ENCODE measurements around the gene SFXN5.

SFXN5 gene

GRCh38 chr2:72954376-72955227, 116.9 kb downstream of the SFXN5 start:
- no peak for DNase-seq

DNA sequence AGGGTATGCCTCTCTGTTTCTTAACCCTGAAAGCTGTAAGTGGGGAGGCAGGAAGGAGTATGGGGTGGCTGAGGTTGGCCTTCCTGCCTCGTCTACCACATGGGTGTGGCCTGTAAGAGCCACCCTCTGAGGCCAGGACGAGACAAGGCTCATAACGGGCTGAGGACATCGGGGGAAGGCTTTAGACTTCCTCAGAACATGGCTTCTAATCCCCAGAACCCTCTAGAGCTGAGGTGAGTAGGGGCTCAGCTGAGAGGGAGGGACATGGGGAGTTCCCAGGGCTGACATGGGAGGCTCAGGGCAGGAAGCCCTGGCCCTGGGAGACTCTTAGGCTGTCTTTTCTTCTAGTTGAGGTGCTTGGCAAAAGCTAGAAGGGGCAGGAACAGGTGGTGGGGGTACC, 117.5 kb downstream of the SFXN5 start:
- DNase-seq = peak; percentile 41

DNA sequence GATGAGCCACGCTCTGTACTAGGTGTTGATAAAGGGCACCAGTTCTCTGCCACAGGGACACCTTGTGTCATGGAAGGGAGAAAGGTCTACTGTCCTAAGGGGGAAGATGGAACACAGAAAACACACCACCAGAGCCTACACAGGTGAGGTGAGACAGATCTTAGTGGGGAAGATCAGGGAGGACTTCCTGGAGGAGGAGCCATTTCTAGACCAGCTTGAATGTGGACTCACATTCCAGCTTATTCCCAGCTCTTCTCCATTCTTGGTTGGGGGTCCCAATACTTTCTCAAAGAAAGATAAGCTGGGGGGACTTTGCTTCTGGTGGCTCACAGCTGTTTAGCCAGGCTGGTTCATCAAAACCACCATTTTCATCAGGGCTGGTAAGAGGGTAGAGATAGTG, 118.0 kb downstream of the SFXN5 start:
- DNase-seq = no peak

- DNase-seq = no peak
Measured at GRCh38 chr2:72952961-72953360, 118.6 kb downstream of the SFXN5 start.

- no peak for DNase-seq
Measured at GRCh38 chr2:72952110-72952823, 119.2 kb downstream of the SFXN5 start.

- DNase-seq = no peak
Measured at GRCh38 chr2:72951303-72952095, 120.0 kb downstream of the SFXN5 start.

GRCh38 chr2:72950558-72951255, 120.8 kb downstream of the SFXN5 start:
- DNase-seq = no peak

- no peak for DNase-seq
Measured at GRCh38 chr2:72949642-72950041, 121.9 kb downstream of the SFXN5 start.

DNA sequence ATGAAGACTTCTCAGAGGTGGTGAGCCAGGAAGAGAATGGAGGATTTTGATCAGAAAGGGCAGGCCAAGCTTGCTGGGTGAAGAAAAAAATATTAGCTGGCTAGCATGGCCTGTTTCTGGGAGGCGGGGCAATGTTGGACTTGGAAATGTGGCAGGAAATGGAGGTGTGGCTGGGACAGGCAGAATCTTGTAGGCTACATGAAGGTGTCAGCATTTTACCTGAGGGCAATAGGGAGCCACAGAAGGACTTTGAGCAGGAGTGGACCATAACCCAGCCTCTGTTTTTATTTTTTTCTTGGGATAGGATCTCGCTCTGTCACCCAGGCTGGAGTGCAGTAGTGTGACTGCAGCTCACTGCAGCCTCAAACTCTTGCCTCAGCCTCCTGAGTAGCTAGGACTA, 122.5 kb downstream of the SFXN5 start:
- no peak for DNase-seq

DNA sequence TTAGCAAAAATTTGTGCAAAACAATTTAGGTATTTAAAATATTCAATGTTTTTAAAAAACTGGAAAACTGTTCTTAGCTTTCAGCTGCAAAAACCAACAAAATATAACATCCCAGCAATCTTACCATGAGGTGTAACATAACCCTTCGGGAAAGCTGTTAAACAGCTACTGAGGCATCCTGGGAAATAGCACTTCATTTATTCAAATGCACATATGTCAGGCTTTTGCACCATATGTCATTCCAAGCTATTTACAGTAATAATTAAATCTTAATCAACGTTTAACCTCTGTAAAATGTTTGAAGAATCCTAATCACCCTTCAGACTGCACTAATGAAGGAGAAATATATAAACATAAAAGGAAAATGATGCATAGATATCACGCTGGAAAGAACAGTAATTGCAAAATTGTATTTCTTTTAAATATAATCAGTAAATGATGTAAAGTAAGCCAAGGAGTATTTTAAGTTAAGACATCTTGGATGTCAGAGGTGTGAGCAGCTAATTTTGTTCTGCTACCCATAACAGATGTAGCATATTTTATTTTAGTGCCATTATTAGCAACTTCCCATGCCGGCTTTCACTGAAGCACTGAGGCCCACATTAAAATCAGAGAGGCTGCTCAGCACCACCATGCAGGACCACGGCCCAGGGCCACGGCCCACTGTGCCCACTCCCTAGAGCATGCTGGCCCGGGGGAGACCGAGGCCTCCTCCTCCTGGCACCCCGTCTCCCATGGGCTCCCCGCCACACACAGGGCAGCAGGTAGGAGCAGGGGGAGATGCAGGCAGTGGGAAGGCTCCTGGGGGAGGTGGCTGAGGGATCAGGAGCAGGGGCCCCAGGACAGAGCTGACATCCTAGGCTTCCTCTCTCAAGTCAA, 123.3 kb downstream of the SFXN5 start:
- no peak for DNase-seq

GRCh38 chr2:72946466-72946865, 125.0 kb downstream of the SFXN5 start:
- no peak for DNase-seq

DNA sequence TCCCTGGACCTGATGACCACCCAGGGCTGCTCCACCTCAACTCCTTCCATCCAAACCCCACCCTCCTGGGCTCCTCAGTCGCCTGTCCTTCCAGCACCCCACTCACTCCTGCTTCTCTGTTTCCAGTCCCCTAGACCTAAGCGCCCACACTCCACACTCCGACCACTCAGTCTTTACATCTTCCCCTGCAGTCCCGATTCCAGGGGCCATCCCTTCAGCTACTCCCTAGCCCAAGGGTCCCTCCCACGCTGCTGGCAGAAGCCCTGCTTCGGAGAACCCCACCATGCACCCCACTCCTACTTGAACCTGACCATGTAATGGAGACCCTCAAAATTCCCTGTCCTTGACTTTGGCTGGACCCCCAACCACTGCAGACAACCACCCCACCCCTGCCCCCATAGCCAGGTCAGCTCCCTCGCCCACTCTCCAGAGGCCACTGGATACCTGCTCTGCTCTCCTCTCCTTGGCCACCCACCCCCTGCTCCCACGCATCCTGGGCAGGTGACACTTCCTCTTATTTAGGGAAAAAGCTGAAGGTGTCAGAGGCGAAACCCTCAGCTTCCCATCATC, 126.0 kb downstream of the SFXN5 start:
- DNase-seq = no peak

GRCh38 chr2:72944804-72945449, 126.6 kb downstream of the SFXN5 start:
- DNase-seq = no peak

DNA sequence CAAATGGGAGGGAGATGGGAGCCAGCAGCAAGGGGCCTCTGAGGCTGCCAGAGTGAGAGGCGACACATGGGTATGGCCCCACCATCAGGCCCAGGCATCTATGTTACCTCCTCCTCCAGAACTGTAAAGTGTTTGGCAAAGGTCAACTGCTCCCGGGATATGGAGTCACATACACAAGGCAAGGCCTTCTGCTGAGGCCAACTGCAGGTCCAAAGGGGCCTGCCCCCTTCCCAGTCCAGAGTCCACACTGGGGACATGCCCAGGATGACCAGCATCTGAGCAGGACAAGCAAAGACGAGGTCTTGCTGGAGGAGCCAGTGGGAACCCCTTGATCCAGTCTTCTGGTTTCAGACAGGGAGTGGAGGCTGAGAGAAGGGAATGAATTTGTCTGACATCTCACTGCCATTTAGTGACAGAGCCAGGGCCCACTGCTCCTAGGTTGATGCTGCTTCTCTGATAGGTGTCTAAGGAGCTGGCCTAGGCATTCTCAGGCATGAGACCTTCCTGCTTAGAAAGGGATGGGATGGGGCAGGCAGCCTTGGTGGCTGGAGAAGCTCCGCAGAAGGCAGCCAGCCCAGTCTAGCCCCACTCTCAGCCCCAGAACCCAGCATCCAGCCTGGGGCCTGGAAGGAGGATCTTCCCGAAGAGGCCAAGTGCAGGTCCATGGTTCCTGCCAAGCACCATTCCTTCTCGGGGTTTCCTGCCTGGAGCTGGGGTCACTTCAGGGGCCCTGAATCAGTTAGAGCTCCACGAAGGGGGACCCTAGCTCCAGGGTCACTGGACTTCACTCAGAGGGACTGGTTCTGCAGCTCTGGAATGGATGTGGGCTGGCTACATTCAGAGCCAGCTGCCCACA, 127.7 kb downstream of the SFXN5 start:
- DNase-seq = no peak

- DNase-seq = no peak
Measured at GRCh38 chr2:72942881-72943418, 128.6 kb downstream of the SFXN5 start.

GRCh38 chr2:72942293-72942692, 129.2 kb downstream of the SFXN5 start:
- no peak for DNase-seq

- no peak for DNase-seq
Measured at GRCh38 chr2:72940786-72941185, 130.7 kb downstream of the SFXN5 start.

GRCh38 chr2:72940361-72940760, 131.2 kb downstream of the SFXN5 start:
- no peak for DNase-seq

GRCh38 chr2:72938455-72938854, 133.1 kb downstream of the SFXN5 start:
- no peak for DNase-seq

- DNase-seq = no peak
Measured at GRCh38 chr2:72937356-72937669, 134.2 kb downstream of the SFXN5 start.

Measured in CD4-positive, alpha-beta T cell treated with Interleukin-17A for 1 hour (primary cell).